ENCODE measurements around the gene TEX19.
"Not testable (repeated sequence)": the region's sequence is repeated elsewhere in the genome, so short reads cannot be mapped to it uniquely, and the experiment has no call there.

TEX19 gene

GRCh38 chr17:82353484-82353883 lies 5.6 kb upstream of the TEX19 start:
- DNase-seq (ENCODE audit: low read depth), result no peak

GRCh38 chr17:82354804-82355308 lies 4.2 kb upstream of the TEX19 start:
- no peak for DNase-seq (ENCODE audit: low read depth)
- no peak for TF ChIP-seq CTCF (IDR thresholded peaks at IDR 0.05; ENCODE audit: insufficient read depth, low read depth, low read length, missing control alignments)
- no peak overlapping the region for H3K4me3 ChIP-seq (ENCODE audit: low read length)

More at GRCh38 chr17:82353484-82353883, 5.6 kb upstream of the TEX19 start:
- H3K4me3 ChIP-seq (ENCODE audit: low read length), result no peak overlapping the region
- no peak for TF ChIP-seq CTCF (IDR thresholded peaks at IDR 0.05; ENCODE audit: insufficient read depth, low read depth, low read length, missing control alignments)

GRCh38 chr17:82355770-82356427 lies 3.1 kb upstream of the TEX19 start:
- DNase-seq (ENCODE audit: low read depth), result peak; percentile 73
- TF ChIP-seq CTCF (IDR thresholded peaks at IDR 0.05; ENCODE audit: insufficient read depth, low read depth, low read length, missing control alignments), result no peak
- no peak overlapping the region for H3K4me3 ChIP-seq (ENCODE audit: low read length)

- no peak for TF ChIP-seq CTCF (IDR thresholded peaks at IDR 0.05; ENCODE audit: insufficient read depth, low read depth, low read length, missing control alignments)
- no peak overlapping the region for H3K4me3 ChIP-seq (ENCODE audit: low read length)
- no peak for DNase-seq (ENCODE audit: low read depth)
Observed at GRCh38 chr17:82356845-82357355, 2.1 kb upstream of the TEX19 start.

- DNase-seq (ENCODE audit: low read depth), result no peak
- TF ChIP-seq CTCF (IDR thresholded peaks at IDR 0.05; ENCODE audit: insufficient read depth, low read depth, low read length, missing control alignments), result no peak
- H3K4me3 ChIP-seq (ENCODE audit: low read length), result no peak overlapping the region
Observed at GRCh38 chr17:82357394-82357793, 1.7 kb upstream of the TEX19 start.

- H3K4me3 ChIP-seq (ENCODE audit: low read length); DNase-seq (ENCODE audit: low read depth): not testable (repeated sequence)
Observed at GRCh38 chr17:82359451-82360074, 516 bp downstream of the TEX19 start.

- DNase-seq (ENCODE audit: low read depth), result no peak
- no peak for TF ChIP-seq CTCF (IDR thresholded peaks at IDR 0.05; ENCODE audit: insufficient read depth, low read depth, low read length, missing control alignments)
- H3K4me3 ChIP-seq (ENCODE audit: low read length), result no peak overlapping the region
Observed at GRCh38 chr17:82361885-82362633, 3.0 kb downstream of the TEX19 start.
